Stomach (tissue), 4 donors: ENCODE measurements around the gene CORO2B.

Experiments used
- EP300 ChIP-seq: sonication (generic); formaldehyde crosslinking; IDR thresholded peaks from one replicate; pipeline ENCODE4 v1.6.1; 2017; ENCODE audit warnings: antibody characterized with exemption
- POLR2A ChIP-seq, 4 donors: fragments of 450-650 bp; IDR thresholded peaks; one replicate each; pipeline ENCODE4 v1.6.1; 2016; ENCODE audit warnings: antibody characterized with exemption in 4 of 4, control low read depth in 2 of 4, mild to moderate bottlenecking in 1 of 4, moderate library complexity in 1 of 4
- POLR2AphosphoS5 ChIP-seq, 3 donors: sonication (generic); formaldehyde crosslinking; IDR thresholded peaks; one replicate each; pipeline ENCODE4 v1.6.1; 2016; ENCODE audit warnings: antibody characterized with exemption in 3 of 3
- TF ChIP-seq, protein P1 (sequence below), 7 experiments: fragments of 450-650 bp in 4 of 7; fragments of 200-600 bp in 3 of 7; sonication (generic) in 3 of 7; IDR thresholded peaks; one replicate each; pipeline ENCODE4 v1.5.1; 2016 to 2019; ENCODE audit warnings: antibody characterized with exemption in 7 of 7, control low read depth in 2 of 7, mild to moderate bottlenecking in 1 of 7

DNA sequence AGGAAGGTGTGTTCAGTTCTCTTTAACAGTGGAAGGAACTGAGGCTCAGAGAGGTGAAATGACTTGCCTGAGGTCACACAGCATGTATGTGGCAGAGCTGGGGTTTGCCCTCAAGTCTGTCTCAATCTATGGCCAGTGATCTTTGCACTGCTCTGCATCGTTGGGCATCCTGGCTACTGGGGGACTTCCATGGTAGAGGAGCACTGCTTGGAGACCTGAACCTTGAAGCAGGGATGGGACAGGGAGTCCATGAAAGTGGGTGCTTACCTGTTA, 2.0 kb downstream of the CORO2B start:
- TF ChIP-seq, protein P1, sequence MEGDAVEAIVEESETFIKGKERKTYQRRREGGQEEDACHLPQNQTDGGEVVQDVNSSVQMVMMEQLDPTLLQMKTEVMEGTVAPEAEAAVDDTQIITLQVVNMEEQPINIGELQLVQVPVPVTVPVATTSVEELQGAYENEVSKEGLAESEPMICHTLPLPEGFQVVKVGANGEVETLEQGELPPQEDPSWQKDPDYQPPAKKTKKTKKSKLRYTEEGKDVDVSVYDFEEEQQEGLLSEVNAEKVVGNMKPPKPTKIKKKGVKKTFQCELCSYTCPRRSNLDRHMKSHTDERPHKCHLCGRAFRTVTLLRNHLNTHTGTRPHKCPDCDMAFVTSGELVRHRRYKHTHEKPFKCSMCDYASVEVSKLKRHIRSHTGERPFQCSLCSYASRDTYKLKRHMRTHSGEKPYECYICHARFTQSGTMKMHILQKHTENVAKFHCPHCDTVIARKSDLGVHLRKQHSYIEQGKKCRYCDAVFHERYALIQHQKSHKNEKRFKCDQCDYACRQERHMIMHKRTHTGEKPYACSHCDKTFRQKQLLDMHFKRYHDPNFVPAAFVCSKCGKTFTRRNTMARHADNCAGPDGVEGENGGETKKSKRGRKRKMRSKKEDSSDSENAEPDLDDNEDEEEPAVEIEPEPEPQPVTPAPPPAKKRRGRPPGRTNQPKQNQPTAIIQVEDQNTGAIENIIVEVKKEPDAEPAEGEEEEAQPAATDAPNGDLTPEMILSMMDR (IDR thresholded peaks at IDR 0.05): no peak
- TF ChIP-seq POLR2A (IDR thresholded peaks at IDR 0.05) (no peak), EP300 (no peak), POLR2AphosphoS5 (IDR thresholded peaks at IDR 0.05) (no peak)
